GM12892 (cell line): Measurements from ENCODE around the gene NWD2.

Experiments used
- POLR2AphosphoS5 ChIP-seq: IDR thresholded peaks from 2 replicates; pipeline ENCODE4 v1.6.1; 2011; ENCODE audit warnings: low read depth, low read length, control low read depth
- TAF1 ChIP-seq: IDR thresholded peaks from 2 replicates; pipeline ENCODE4 v1.6.1; 2011; ENCODE audit warnings: low read depth, mild to moderate bottlenecking, control low read depth, low read length, borderline replicate concordance

DNA sequence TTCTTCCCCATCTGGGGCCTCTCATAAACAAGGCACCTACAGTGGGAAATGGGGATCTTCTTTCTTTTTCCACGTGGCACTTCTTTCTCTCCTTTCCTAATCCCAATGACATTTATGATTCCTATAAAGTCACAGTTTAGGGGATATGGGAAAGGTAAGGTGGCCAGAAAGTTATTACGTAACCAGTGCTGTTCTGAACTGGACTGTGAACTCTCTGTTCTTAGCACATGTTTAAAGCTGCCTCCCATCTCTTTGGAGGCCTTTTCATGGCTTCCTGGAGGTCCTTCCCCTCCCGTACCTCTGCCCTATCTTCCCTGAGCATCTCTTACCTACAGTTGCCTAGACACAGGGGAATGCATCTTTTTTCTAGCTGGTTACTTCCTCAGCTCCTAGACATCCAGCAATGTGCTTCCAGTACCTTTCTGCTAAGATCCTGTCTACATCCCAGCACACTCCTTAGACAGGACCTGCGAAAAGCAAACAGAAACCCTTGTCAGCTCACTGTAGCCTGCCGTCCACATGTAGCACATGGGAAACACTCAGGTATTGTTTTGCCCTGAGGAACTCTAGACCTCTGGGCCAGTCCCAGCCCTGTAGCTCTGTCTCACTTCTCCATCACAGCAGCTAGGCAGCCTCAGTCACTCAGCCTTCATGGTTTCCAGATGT, 195.4 kb downstream of the NWD2 start:
- TF ChIP-seq TAF1, result no peak
- no peak for TF ChIP-seq POLR2AphosphoS5
